Ishikawa (cell line): ENCODE measurements around the gene ZMYND8.

ENCODE experiments used
- CEBPB ChIP-seq: IDR thresholded peaks from 2 replicates; pipeline ENCODE4 v1.6.1; 2012
- CREB1 ChIP-seq: IDR thresholded peaks from 2 replicates; pipeline ENCODE4 v1.6.1; 2012; ENCODE audit warnings: low read depth
- EGR1 ChIP-seq: IDR thresholded peaks from 2 replicates; pipeline ENCODE4 v1.6.1; 2012
- EP300 ChIP-seq: IDR thresholded peaks from 2 replicates; pipeline ENCODE4 v1.6.1; 2012; ENCODE audit warnings: borderline replicate concordance
- FOXM1 ChIP-seq: IDR thresholded peaks from 2 replicates; pipeline ENCODE4 v1.6.1; 2012; ENCODE audit warnings: low read depth, borderline replicate concordance
- NFIC ChIP-seq: IDR thresholded peaks from 2 replicates; pipeline ENCODE4 v1.6.1; 2012
- RAD21 ChIP-seq: IDR thresholded peaks from 2 replicates; pipeline ENCODE4 v1.6.1; 2012; ENCODE audit warnings: low read depth
- TAF1 ChIP-seq: IDR thresholded peaks from 2 replicates; pipeline ENCODE4 v1.6.1; 2012; ENCODE audit warnings: low read depth, mild to moderate bottlenecking
- TCF12 ChIP-seq: IDR thresholded peaks from 2 replicates; pipeline ENCODE4 v1.6.1; 2012; ENCODE audit warnings: low read depth
- TEAD4 ChIP-seq: IDR thresholded peaks from 2 replicates; pipeline ENCODE4 v1.6.1; 2012
- USF1 ChIP-seq: IDR thresholded peaks from 2 replicates; pipeline ENCODE4 v1.6.1; 2012
- YY1 ChIP-seq: IDR thresholded peaks from 2 replicates; pipeline ENCODE4 v1.6.1; 2012; ENCODE audit warnings: low read depth
- ZBTB7A ChIP-seq: IDR thresholded peaks from 2 replicates; pipeline ENCODE4 v1.6.1; 2012; ENCODE audit warnings: low read depth
- TF ChIP-seq, protein P1 (sequence below): IDR thresholded peaks from 2 replicates; pipeline ENCODE4 v1.6.1; 2012; ENCODE audit warnings: low read depth, mild to moderate bottlenecking
- TF ChIP-seq, protein P2 (sequence below): IDR thresholded peaks from 2 replicates; pipeline ENCODE4 v1.6.1; 2012

ZMYND8 gene

GRCh38 chr20:47278907-47279348 lies 77.6 kb downstream of the ZMYND8 start:
- TF ChIP-seq TAF1, result no peak
- TF ChIP-seq NFIC, result no peak
- no peak for TF ChIP-seq EGR1
- no peak for TF ChIP-seq EP300
- TF ChIP-seq FOXM1, result no peak
- TF ChIP-seq, protein P1, sequence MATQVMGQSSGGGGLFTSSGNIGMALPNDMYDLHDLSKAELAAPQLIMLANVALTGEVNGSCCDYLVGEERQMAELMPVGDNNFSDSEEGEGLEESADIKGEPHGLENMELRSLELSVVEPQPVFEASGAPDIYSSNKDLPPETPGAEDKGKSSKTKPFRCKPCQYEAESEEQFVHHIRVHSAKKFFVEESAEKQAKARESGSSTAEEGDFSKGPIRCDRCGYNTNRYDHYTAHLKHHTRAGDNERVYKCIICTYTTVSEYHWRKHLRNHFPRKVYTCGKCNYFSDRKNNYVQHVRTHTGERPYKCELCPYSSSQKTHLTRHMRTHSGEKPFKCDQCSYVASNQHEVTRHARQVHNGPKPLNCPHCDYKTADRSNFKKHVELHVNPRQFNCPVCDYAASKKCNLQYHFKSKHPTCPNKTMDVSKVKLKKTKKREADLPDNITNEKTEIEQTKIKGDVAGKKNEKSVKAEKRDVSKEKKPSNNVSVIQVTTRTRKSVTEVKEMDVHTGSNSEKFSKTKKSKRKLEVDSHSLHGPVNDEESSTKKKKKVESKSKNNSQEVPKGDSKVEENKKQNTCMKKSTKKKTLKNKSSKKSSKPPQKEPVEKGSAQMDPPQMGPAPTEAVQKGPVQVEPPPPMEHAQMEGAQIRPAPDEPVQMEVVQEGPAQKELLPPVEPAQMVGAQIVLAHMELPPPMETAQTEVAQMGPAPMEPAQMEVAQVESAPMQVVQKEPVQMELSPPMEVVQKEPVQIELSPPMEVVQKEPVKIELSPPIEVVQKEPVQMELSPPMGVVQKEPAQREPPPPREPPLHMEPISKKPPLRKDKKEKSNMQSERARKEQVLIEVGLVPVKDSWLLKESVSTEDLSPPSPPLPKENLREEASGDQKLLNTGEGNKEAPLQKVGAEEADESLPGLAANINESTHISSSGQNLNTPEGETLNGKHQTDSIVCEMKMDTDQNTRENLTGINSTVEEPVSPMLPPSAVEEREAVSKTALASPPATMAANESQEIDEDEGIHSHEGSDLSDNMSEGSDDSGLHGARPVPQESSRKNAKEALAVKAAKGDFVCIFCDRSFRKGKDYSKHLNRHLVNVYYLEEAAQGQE, result no peak

- TF ChIP-seq FOXM1, result no peak
- TF ChIP-seq YY1, result no peak
- no peak for TF ChIP-seq NFIC
- TF ChIP-seq CREB1, result no peak
- no peak for TF ChIP-seq USF1
- TF ChIP-seq EP300, result no peak
- no peak for TF ChIP-seq CEBPB
- TF ChIP-seq RAD21, result no peak
Measured at GRCh38 chr20:47276851-47277534, 79.5 kb downstream of the ZMYND8 start.

GRCh38 chr20:47276251-47276650 lies 80.2 kb downstream of the ZMYND8 start:
- TF ChIP-seq EP300 (no peak), ZBTB7A (no peak), YY1 (no peak), TAF1 (no peak), TCF12 (no peak), USF1 (no peak), CEBPB (no peak), RAD21 (no peak), NFIC (no peak), EGR1 (no peak)

GRCh38 chr20:47275548-47275947 lies 81.0 kb downstream of the ZMYND8 start:
- TF ChIP-seq TAF1 (no peak), ZBTB7A (no peak), USF1 (no peak), TEAD4 (no peak), FOXM1 (no peak), NFIC (no peak), YY1 (no peak), CREB1 (no peak), EGR1 (no peak), RAD21 (no peak), CEBPB (no peak), TCF12 (no peak), EP300 (no peak)
- TF ChIP-seq, protein P2, sequence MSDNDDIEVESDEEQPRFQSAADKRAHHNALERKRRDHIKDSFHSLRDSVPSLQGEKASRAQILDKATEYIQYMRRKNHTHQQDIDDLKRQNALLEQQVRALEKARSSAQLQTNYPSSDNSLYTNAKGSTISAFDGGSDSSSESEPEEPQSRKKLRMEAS, result no peak
- TF ChIP-seq, protein P1, result no peak

- TF ChIP-seq CEBPB (no peak), YY1 (no peak)
Measured at GRCh38 chr20:47274401-47275108, 81.9 kb downstream of the ZMYND8 start.
